ENCODE results near the gene LAD1.

Gene LAD1

GRCh38 chr1:201347498-201348210, 51.5 kb downstream of the LAD1 start:
- no peak for DNase-seq

- no peak for DNase-seq
These were observed 52.1 kb downstream of the LAD1 start for GRCh38 chr1:201346987-201347386.

- peak; percentile 53 for DNase-seq
These were observed 52.7 kb downstream of the LAD1 start for GRCh38 chr1:201346337-201346939.

- DNase-seq = no peak
These were observed 54.1 kb downstream of the LAD1 start for GRCh38 chr1:201345081-201345355.

- DNase-seq = no peak
These were observed 54.7 kb downstream of the LAD1 start for GRCh38 chr1:201344206-201345080.

GRCh38 chr1:201341377-201341776, 57.7 kb downstream of the LAD1 start:
- no peak for DNase-seq

GRCh38 chr1:201336711-201337450, 62.2 kb downstream of the LAD1 start:
- DNase-seq = no peak

- DNase-seq = no peak
These were observed 63.2 kb downstream of the LAD1 start for GRCh38 chr1:201335901-201336300.

GRCh38 chr1:201335174-201335870, 63.8 kb downstream of the LAD1 start:
- no peak for DNase-seq

- DNase-seq = peak; percentile 46
These were observed 64.6 kb downstream of the LAD1 start for GRCh38 chr1:201334325-201335173.

- no peak for DNase-seq
These were observed 66.3 kb downstream of the LAD1 start for GRCh38 chr1:201332616-201333335.

- no peak for DNase-seq
These were observed 67.1 kb downstream of the LAD1 start for GRCh38 chr1:201332021-201332420.

GRCh38 chr1:201331166-201331565, 68.0 kb downstream of the LAD1 start:
- no peak for DNase-seq
